Activated naive CD8-positive, alpha-beta T cell (primary cell): Measurements from ENCODE around the gene ITPRID2.

Experiments used
- H3K27ac Mint-ChIP-seq: one replicate; pipeline ENCODE4 v1.8.0; 2021; ENCODE audit warnings: mixed read lengths
- H3K27me3 Mint-ChIP-seq: one replicate; pipeline ENCODE4 v1.8.0; 2021; ENCODE audit warnings: mixed read lengths
- H3K36me3 Mint-ChIP-seq: one replicate; pipeline ENCODE4 v1.8.0; 2021; ENCODE audit warnings: mixed read lengths
- H3K4me1 Mint-ChIP-seq: one replicate; pipeline ENCODE4 v1.8.0; 2021; ENCODE audit warnings: low read depth, mixed read lengths
- H3K4me3 Mint-ChIP-seq: one replicate; pipeline ENCODE4 v1.8.0; 2021; ENCODE audit warnings: mild to moderate bottlenecking, mixed read lengths
- H3K9me3 Mint-ChIP-seq: one replicate; pipeline ENCODE4 v1.8.0; 2021; ENCODE audit warnings: low read depth, mixed read lengths

ITPRID2 gene

GRCh38 chr2:181892799-181893435, 1.4 kb downstream of the ITPRID2 start:
- no peaks in the 10 kb centered on the region for H3K9me3 Mint-ChIP-seq
- peaks cover 43% of the 10 kb centered on the region for H3K4me1 Mint-ChIP-seq
- peak overlapping the region; percentile 97 for H3K4me3 Mint-ChIP-seq

GRCh38 chr2:181894381-181894780, 2.9 kb downstream of the ITPRID2 start:
- no peaks in the 10 kb centered on the region for H3K9me3 Mint-ChIP-seq
- H3K36me3 Mint-ChIP-seq, result peaks cover 8% of the 10 kb centered on the region
- H3K27ac Mint-ChIP-seq, result no peak overlapping the region
- H3K4me3 Mint-ChIP-seq, result peak overlapping the region; percentile 4
- H3K4me1 Mint-ChIP-seq, result peaks cover 48% of the 10 kb centered on the region
- peaks cover 5% of the 10 kb centered on the region for H3K27me3 Mint-ChIP-seq

More at GRCh38 chr2:181892799-181893435, 1.4 kb downstream of the ITPRID2 start:
- H3K27ac Mint-ChIP-seq, result peak overlapping the region; percentile 11
- peaks cover 3% of the 10 kb centered on the region for H3K36me3 Mint-ChIP-seq
- peaks cover 6% of the 10 kb centered on the region for H3K27me3 Mint-ChIP-seq

GRCh38 chr2:181895818-181896217, 4.3 kb downstream of the ITPRID2 start:
- peaks cover 59% of the 10 kb centered on the region for H3K4me1 Mint-ChIP-seq

DNA sequence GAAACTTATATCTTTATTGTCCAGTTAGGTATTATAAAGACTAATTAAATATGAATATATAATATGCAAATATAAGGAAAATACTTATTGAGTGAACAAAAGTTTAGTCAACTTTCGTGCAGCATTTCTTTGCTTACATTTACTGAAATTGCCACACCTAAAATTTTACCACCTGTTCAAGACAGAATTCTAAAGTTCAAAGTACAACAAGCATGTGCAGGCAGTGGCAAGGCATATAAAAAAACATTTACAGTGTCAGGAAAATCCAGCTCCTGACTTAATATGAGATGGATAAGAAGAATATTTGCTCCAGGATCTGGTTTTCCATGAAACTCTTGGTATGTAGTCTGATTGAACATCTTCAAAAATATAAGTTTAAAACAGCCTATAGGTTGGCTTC, 4.8 kb downstream of the ITPRID2 start:
- Mint-ChIP-seq H3K9me3 (no peaks in the 10 kb centered on the region), H3K36me3 (peaks cover 13% of the 10 kb centered on the region), H3K4me1 (peaks cover 54% of the 10 kb centered on the region), H3K4me3 (no peak overlapping the region), H3K27ac (no peak overlapping the region), H3K27me3 (no peaks in the 10 kb centered on the region)

More at GRCh38 chr2:181895818-181896217, 4.3 kb downstream of the ITPRID2 start:
- no peaks in the 10 kb centered on the region for H3K27me3 Mint-ChIP-seq
- H3K36me3 Mint-ChIP-seq, result peaks cover 10% of the 10 kb centered on the region
- no peak overlapping the region for H3K4me3 Mint-ChIP-seq
- no peak overlapping the region for H3K27ac Mint-ChIP-seq
- H3K9me3 Mint-ChIP-seq, result no peaks in the 10 kb centered on the region

DNA sequence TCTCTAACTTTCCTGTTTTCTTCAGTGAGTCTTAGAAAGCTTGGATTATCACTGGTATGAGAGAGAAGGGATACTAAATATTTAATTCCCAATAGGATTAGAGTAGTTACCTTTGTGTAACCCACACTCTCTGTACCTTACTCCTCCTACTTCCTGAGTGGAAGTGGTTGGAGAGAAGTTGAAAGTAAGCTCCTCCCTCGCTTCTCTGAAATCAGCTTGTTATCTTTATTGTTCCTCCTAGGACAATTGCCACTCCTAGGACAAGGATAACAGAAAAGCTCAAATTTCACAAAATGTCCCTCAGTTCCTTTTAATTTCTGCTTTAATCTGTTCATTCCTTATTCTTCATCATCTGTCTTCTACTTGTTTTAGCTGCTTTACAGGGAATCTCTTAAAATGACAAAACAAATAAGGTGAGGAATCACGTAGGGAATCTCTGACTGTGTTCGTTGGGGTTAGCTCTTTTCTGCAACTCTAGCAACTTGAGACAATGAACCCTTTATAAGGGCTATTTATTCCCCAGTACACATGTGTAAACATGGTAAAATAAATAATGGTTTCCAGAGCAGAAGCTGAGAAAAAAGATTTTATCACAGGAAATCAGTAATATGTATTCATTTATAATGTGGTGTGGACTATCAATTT, 8.6 kb downstream of the ITPRID2 start:
- peaks cover 39% of the 10 kb centered on the region for H3K4me1 Mint-ChIP-seq
- no peak overlapping the region for H3K27ac Mint-ChIP-seq
- H3K36me3 Mint-ChIP-seq, result peaks cover 20% of the 10 kb centered on the region
- no peak overlapping the region for H3K4me3 Mint-ChIP-seq
- H3K27me3 Mint-ChIP-seq, result no peaks in the 10 kb centered on the region
- no peaks in the 10 kb centered on the region for H3K9me3 Mint-ChIP-seq

DNA sequence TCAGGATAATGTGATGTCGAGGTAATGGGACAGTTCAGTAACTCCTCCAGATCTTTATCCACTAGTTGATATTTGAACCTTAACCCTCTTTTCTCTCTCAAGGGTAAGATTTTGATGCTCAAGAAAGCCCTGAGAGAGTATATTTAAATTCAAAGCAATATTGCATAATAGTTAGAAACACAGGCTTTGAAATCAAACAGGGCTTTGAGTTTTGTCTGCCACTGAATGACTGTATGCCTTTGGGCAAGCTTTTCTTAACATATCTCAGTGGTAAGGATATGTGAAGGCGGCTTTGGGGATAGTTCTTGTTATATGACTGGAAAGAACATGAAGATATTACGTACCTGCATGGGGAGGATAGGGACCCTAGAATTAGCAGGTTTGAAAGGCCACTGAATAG, 11.1 kb downstream of the ITPRID2 start:
- Mint-ChIP-seq H3K27me3 (no peaks in the 10 kb centered on the region), H3K4me3 (no peak overlapping the region), H3K27ac (no peak overlapping the region), H3K36me3 (peaks cover 20% of the 10 kb centered on the region), H3K9me3 (no peaks in the 10 kb centered on the region), H3K4me1 (peaks cover 32% of the 10 kb centered on the region)

DNA sequence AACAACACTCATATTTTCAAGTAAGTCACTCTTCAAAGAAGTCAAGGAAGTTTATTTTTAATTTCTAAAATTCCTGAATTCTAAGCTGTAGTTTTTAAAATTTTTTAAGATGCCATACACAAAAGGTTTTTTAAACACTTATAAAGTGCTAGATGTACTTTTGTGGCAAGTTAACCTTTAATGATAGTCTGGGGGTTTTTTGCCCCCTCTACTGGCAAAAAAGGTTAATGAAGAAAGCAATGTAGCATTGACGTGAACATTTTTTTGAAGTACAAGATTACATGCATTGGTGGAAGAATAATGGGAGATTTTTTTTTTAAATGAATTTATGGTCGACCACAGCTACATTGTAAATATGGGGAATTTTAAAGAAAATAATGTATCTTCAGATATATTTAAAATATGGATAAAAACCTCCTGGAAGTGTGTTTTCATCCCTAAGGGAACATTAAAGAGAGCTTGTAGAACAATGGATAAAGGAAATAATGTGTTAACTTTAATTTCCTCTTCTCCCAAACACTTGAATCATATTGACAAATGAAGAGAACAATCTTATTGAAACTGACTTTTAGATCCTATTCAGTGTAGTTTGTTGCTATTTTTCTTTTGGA, 12.6 kb downstream of the ITPRID2 start:
- no peaks in the 10 kb centered on the region for H3K27me3 Mint-ChIP-seq
- H3K4me3 Mint-ChIP-seq, result no peak overlapping the region
- peaks cover 20% of the 10 kb centered on the region for H3K36me3 Mint-ChIP-seq
- no peak overlapping the region for H3K27ac Mint-ChIP-seq
- H3K4me1 Mint-ChIP-seq, result peaks cover 29% of the 10 kb centered on the region
- H3K9me3 Mint-ChIP-seq, result no peaks in the 10 kb centered on the region

GRCh38 chr2:181907057-181907456, 15.5 kb downstream of the ITPRID2 start:
- H3K4me3 Mint-ChIP-seq, result no peak overlapping the region

GRCh38 chr2:181907635-181908034, 16.1 kb downstream of the ITPRID2 start:
- Mint-ChIP-seq H3K4me3 (no peak overlapping the region), H3K27me3 (no peaks in the 10 kb centered on the region), H3K27ac (no peak overlapping the region), H3K4me1 (peaks cover 15% of the 10 kb centered on the region), H3K36me3 (peaks cover 13% of the 10 kb centered on the region), H3K9me3 (no peaks in the 10 kb centered on the region)

More at GRCh38 chr2:181907057-181907456, 15.5 kb downstream of the ITPRID2 start:
- Mint-ChIP-seq H3K9me3 (no peaks in the 10 kb centered on the region), H3K4me1 (peaks cover 16% of the 10 kb centered on the region), H3K27me3 (no peaks in the 10 kb centered on the region), H3K36me3 (peaks cover 15% of the 10 kb centered on the region), H3K27ac (no peak overlapping the region)

DNA sequence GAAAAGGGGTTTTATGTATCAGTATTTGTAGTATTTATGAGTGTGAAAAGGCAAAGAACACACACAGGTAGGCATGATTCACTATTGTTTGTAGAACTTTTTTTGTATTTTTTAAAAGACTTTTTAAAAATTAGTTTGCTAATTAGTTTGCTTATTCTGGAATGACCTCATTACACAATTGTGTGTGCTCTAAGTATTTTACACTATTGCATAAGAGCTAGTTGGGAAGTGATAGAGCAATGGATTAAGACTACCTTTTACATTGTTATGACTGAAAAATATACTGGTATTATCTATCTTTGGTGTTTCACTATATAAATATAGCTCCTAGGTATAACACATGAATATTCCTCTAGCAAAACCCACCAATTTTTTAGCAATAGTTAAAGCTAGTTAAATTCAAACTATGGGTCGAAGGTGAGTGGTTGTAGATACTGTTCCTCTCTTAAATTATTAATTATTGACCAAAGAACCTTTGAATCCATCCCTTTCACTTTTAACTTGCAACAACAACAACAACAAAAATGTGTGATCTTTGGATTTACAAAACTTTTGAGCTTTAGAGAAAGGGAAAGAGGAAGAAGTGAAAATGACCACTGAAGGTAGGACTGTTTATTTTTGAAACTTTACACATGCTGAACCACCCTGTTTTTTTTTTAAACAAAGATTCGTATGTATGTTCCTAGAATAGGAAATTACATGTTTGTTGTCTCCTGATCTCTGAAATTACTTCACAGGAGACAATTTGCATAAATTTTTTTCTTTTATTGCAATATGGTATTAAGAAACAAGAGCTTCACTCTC, 18.7 kb downstream of the ITPRID2 start:
- Mint-ChIP-seq H3K27me3 (no peaks in the 10 kb centered on the region), H3K4me3 (no peak overlapping the region), H3K4me1 (peaks cover 4% of the 10 kb centered on the region), H3K9me3 (no peaks in the 10 kb centered on the region), H3K36me3 (peaks cover 19% of the 10 kb centered on the region), H3K27ac (no peak overlapping the region)

DNA sequence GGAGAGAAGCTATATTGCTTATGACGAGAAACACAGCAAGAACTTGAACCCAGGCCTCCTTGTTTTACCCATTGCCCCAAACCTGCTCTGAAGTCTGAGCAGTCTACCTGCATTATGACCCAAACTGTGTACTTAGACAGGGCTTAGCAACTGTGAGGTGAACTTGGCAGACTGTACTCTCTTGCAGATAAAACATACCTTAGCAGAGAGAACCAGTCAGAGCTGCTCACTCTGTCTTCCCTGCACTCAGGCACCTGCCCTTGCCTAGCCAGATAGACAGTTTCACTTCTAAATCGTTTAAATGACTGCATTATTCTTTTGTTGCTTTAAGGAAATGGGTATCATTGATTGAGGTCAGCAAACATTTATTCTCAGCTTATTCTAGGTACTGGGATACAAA, 20.3 kb downstream of the ITPRID2 start:
- Mint-ChIP-seq H3K4me3 (no peak overlapping the region), H3K27me3 (no peaks in the 10 kb centered on the region), H3K36me3 (peaks cover 28% of the 10 kb centered on the region), H3K9me3 (no peaks in the 10 kb centered on the region), H3K27ac (no peak overlapping the region), H3K4me1 (no peaks in the 10 kb centered on the region)

- Mint-ChIP-seq H3K36me3 (peaks cover 32% of the 10 kb centered on the region), H3K4me1 (no peaks in the 10 kb centered on the region), H3K27ac (no peak overlapping the region), H3K4me3 (no peak overlapping the region), H3K9me3 (no peaks in the 10 kb centered on the region), H3K27me3 (no peaks in the 10 kb centered on the region)
Measured at GRCh38 chr2:181915102-181915501, 23.6 kb downstream of the ITPRID2 start.

DNA sequence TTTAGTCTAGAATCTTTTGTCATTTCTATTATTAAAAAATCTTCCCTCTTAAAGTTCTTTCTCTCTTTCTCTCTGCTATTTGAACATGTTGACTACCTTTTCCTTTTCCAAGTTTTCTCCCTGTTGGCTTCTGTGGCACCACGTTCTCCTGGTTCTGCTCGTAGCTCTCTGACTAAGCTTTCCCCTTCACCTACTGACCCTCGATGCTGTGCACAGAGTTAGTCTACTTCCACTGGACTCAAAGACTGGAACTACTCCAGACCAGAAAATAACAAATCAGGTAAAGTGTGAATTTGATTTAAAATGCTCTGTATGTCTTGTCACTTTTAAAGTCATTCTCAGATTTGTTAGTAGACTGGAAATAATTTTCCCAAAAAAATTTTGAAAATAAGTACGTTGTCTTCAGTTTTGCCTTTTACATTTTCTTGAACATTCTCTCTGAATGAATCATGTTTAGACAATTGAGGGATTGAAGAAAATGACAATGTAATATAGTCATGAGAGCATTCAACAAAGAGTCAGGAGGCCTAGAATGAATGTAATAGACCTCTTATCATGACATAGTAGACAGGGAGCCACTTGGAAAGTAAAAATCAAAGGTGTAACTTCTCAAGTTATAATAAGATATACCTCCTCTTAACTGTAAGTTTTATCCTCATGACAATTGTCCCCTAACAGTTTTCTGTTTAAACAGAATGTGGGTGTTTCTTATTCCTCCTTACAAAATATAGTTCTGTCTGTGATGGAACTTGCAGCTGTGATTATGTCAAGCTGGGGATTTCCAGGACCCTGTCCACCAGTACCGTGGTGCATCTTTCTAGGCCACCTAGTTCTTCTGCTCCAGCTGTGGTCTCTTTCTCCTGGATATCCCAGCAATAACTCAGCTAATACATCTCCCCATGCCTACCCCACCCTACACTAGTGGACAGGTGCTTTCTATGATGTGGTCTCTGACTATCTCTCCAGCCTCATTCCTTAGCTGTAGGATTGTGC, 25.5 kb downstream of the ITPRID2 start:
- Mint-ChIP-seq H3K36me3 (peaks cover 31% of the 10 kb centered on the region), H3K9me3 (no peaks in the 10 kb centered on the region), H3K4me1 (no peaks in the 10 kb centered on the region), H3K27me3 (no peaks in the 10 kb centered on the region), H3K27ac (no peak overlapping the region), H3K4me3 (no peak overlapping the region)

GRCh38 chr2:181918188-181918587, 26.7 kb downstream of the ITPRID2 start:
- Mint-ChIP-seq H3K9me3 (no peaks in the 10 kb centered on the region), H3K36me3 (peaks cover 33% of the 10 kb centered on the region), H3K27ac (no peak overlapping the region), H3K4me1 (peaks cover 2% of the 10 kb centered on the region), H3K4me3 (no peak overlapping the region), H3K27me3 (no peaks in the 10 kb centered on the region)
